ENCODE measurements around the gene LRP3.

DNA sequence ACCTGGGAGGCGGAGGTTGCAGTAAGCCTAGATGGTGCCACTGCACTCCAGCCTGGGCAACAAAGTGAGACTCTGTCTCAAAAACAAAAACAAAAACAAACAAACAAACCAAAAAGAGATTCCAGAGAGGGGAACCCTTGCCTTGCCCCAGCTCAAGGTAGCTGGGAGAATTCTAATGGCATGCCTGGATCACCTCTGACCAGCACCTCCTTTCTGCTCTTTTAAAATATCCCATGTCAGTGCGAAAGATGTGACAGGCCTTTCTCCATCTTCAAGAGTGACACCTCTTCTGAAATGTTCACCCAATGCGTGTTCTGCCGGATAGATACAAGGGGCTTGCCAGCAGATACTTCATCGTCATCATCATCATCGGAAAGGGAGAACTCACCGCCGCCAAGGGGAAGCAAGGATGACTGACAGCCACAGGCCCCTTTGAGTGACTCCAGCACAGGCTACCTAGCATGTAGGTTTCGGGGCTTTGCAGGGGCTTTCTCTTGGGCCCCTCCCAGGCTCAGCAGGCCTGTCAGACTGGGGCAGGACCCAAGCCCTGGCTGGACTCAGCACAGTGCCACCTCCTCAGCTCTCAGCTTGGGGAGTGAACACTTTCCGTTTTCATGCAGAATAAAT is 18.9 kb upstream of the LRP3 start:
- no peak for TF ChIP-seq GATA2 (IDR thresholded peaks at IDR 0.05; ENCODE audit: low read depth, low read length)
- TF ChIP-seq GATA3 (IDR thresholded peaks at IDR 0.05; ENCODE audit: low read depth, low read length): no peak

All from SH-SY5Y (cell line).